Gastrocnemius medialis (tissue), 4 donors: Measurements from ENCODE around the gene HIF1A. TPM values are rescaled to one million over a fixed set of nuclear protein-coding genes. Genes with fewer than 3 reads are reported as not detected.

ENCODE experiments used
- ATAC-seq, 2 donors: fragments of 150-250 bp; one replicate each; pipeline ENCODE4 v1.9.1; 2016
- DNase-seq, 2 donors: peaks; one replicate each; pipeline ENCODE4 v3.0.0-alpha.2; 2019
- H3K27ac ChIP-seq, 4 donors: fragments of 200-600 bp; sonication (generic); 1 replicate in 1 of 4; 2 replicates in 3 of 4; pipeline ENCODE4 v1.5.1; 2016 to 2018; ENCODE audit warnings: mild to moderate bottlenecking in 2 of 4, moderate library complexity in 1 of 4
- H3K27me3 ChIP-seq, 3 donors: fragments of 200-600 bp; sonication (generic) in 2 of 3; 1 replicate in 1 of 3; 2 replicates in 2 of 3; pipeline versions ENCODE4 v1.5.1 to v1.6.0; 2016 to 2019; ENCODE audit warnings: mild to moderate bottlenecking in 1 of 3, moderate library complexity in 1 of 3
- H3K36me3 ChIP-seq, 2 donors: fragments of 200-600 bp; sonication (generic) in 1 of 2; one replicate each; pipeline ENCODE4 v1.5.1; 2017 to 2018
- H3K4me1 ChIP-seq, 2 donors: fragments of 200-600 bp; sonication (generic) in 1 of 2; one replicate each; pipeline ENCODE4 v1.5.1; 2016 to 2017; ENCODE audit warnings: mild to moderate bottlenecking in 2 of 2
- H3K4me3 ChIP-seq, 4 donors: fragments of 200-600 bp; sonication (generic) in 3 of 4; 1 replicate in 1 of 4; 2 replicates in 3 of 4; pipeline ENCODE4 v1.5.1; 2016 to 2019; ENCODE audit warnings: mild to moderate bottlenecking in 2 of 4
- H3K9me3 ChIP-seq, 3 donors: fragments of 200-600 bp; sonication (generic) in 2 of 3; 1 replicate in 1 of 3; 2 replicates in 2 of 3; pipeline ENCODE4 v1.5.1; 2016 to 2019
- CTCF ChIP-seq, 5 experiments: fragments of 450-650 bp in 3 of 5; fragments of 200-600 bp in 2 of 5; sonication (generic) in 2 of 5; IDR thresholded peaks in 4 of 5; conservative IDR thresholded peaks in 1 of 5; 1 replicate in 4 of 5; 2 replicates in 1 of 5; pipeline ENCODE4 v1.5.1; 2016 to 2019; ENCODE audit warnings: antibody characterized with exemption in 5 of 5, mild to moderate bottlenecking in 3 of 5, moderate library complexity in 3 of 5
- POLR2A ChIP-seq, 2 donors: fragments of 450-650 bp; IDR thresholded peaks; one replicate each; pipeline ENCODE4 v1.6.1; 2017; ENCODE audit warnings: antibody characterized with exemption in 2 of 2, mild to moderate bottlenecking in 2 of 2, moderate library complexity in 2 of 2
- in situ Hi-C, 4 donors: fragments of 200-750 bp; cut with MboI; loops; one replicate each; pipeline versions ENCODE4 v1.15.0 to v1.8.0; 2017; ENCODE audit warnings: low sequenced_read_pairs in 4 of 4
- intact Hi-C: fragments of 100-400 bp; cut with DNase I; formaldehyde crosslinking; loops from one replicate; pipeline ENCODE4 v1.15.1; 2023; ENCODE audit warnings: low total_unique reads
- total RNA-seq, 4 donors: library from RNA; depleted of rRNA; stranded (reverse); fragments of >200 nt; gene quantifications; one replicate each; pipeline versions ENCODE4 v1.1.0 to v1.2.3, GENCODE V29; 2016

Gene HIF1A
- total RNA-seq, 4 donors from 2014 or later = 18.2 to 30.7 (median 23.6) TPM

- peaks cover 26% of the 10 kb centered on the region in 2 donors for H3K4me1 ChIP-seq
- TF ChIP-seq POLR2A (IDR thresholded peaks at IDR 0.05) = no peak
- TF ChIP-seq CTCF (IDR thresholded peaks at IDR 0.05 in 4 of 5, conservative IDR thresholded peaks at IDR 0.05 in 1 of 5) = no peak
- in situ Hi-C loops = loop anchor here in 1 of 4 donors (10.0 kb wide), 1 partner anchor 56 kb away; no protein-coding TSS in a partner anchor
- peak overlapping the region in 1 of 4 donors; percentile 98 for H3K4me3 ChIP-seq
- no peaks in the 10 kb centered on the region for H3K9me3 ChIP-seq
- H3K36me3 ChIP-seq = no peaks in the 10 kb centered on the region
- H3K27me3 ChIP-seq = no peaks in the 10 kb centered on the region
- no peak for ATAC-seq
- intact Hi-C loops = loop anchor here (5.0 to 10.0 kb wide), 2 partner anchors 134 to 1446 kb away; no protein-coding TSS in a partner anchor
- DNase-seq = no peak
- no peak overlapping the region for H3K27ac ChIP-seq
Measured at GRCh38 chr14:61698206-61698980, 3.1 kb downstream of the HIF1A start.

DNA sequence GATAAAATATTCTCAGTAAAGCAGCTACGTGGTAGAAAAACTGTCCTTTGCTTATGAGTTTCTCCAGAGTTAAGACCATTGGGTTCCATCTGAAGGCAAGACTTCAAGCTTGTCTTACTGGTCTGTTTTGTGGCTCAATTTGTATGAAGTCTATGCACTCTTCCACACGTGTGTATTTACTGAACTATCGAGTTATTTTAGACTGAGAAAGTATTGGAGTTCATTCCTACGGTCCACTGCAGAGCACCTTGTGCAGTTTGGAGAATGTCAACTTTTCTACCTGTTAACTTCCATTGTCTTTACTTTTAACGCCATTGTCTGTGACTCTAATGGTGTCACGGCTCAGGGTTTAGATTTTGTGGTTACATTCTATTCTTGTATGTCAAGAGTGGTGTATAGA, 3.7 kb downstream of the HIF1A start:
- no peaks in the 10 kb centered on the region for H3K9me3 ChIP-seq
- no peak for TF ChIP-seq CTCF (IDR thresholded peaks at IDR 0.05 in 4 of 5, conservative IDR thresholded peaks at IDR 0.05 in 1 of 5)
- TF ChIP-seq POLR2A (IDR thresholded peaks at IDR 0.05) = no peak
- in situ Hi-C loops (loop anchor here in 1 of 4 donors (10.0 kb wide), 1 partner anchor 56 kb away; no protein-coding TSS in a partner anchor), intact Hi-C loops (loop anchor here (5.0 to 10.0 kb wide), 2 partner anchors 134 to 1447 kb away; no protein-coding TSS in a partner anchor)
- H3K36me3 ChIP-seq = no peaks in the 10 kb centered on the region
- H3K27ac ChIP-seq = no peak overlapping the region
- no peak for DNase-seq
- no peak overlapping the region for H3K4me3 ChIP-seq
- H3K27me3 ChIP-seq = no peaks in the 10 kb centered on the region
- no peak for ATAC-seq
- peaks cover 26% of the 10 kb centered on the region in 2 donors for H3K4me1 ChIP-seq

DNA sequence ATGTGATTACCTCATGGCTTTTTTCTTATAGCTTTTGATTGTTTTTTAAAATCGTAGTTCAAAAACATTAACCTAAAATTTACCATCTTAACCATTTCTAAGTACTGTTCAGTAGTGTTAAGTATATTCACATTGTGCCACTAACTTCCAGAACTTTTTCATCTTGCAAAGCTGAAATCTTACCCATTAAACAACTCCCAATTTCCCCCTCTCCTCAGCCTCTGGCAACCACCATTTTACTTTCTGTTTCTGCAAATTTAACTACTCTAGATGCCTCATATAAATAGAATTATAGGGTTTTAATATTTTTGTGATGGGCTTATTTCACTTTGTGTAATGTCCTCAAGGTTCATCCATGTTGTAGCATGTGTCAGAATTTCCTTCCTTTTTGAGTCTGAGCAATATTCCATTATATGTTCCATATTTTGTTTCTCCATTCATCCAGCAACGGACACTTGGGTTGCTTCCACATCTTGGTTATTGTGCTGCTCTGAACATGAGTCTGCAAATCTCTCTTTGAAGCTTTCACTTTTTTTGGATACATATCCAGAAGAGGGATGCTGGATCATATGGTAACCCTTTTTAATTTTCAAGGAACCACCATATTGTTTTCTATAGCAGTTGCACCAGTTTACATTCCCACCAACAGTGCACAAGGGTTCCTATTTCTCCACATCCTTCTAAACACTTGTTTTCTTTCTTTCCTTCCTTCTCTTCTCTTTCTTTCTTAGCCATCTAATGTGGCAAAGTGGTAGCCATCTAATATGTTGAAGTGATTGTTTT, 5.0 kb downstream of the HIF1A start:
- intact Hi-C loops = no loop called here
- TF ChIP-seq CTCF (IDR thresholded peaks at IDR 0.05 in 4 of 5, conservative IDR thresholded peaks at IDR 0.05 in 1 of 5) (no peak), POLR2A (IDR thresholded peaks at IDR 0.05) (no peak)
- H3K27me3 ChIP-seq = no peaks in the 10 kb centered on the region
- in situ Hi-C loops = no loop called here
- peaks cover 19 to 26% of the 10 kb centered on the region in 2 donors for H3K4me1 ChIP-seq
- ATAC-seq (no peak), DNase-seq (no peak)
- no peaks in the 10 kb centered on the region for H3K36me3 ChIP-seq
- H3K9me3 ChIP-seq = no peaks in the 10 kb centered on the region
- no peak overlapping the region for H3K4me3 ChIP-seq
- H3K27ac ChIP-seq = no peak overlapping the region

- TF ChIP-seq CTCF (IDR thresholded peaks at IDR 0.05 in 4 of 5, conservative IDR thresholded peaks at IDR 0.05 in 1 of 5) (no peak), POLR2A (IDR thresholded peaks at IDR 0.05) (no peak)
- peaks cover 14 to 21% of the 10 kb centered on the region in 2 donors for H3K4me1 ChIP-seq
- H3K27ac ChIP-seq = no peak overlapping the region
- no peaks in the 10 kb centered on the region for H3K27me3 ChIP-seq
- in situ Hi-C loops (no loop called here), intact Hi-C loops (no loop called here)
- DNase-seq (no peak), ATAC-seq (no peak)
- no peaks in the 10 kb centered on the region for H3K36me3 ChIP-seq
- H3K4me3 ChIP-seq = no peak overlapping the region
- no peaks in the 10 kb centered on the region for H3K9me3 ChIP-seq
Measured at GRCh38 chr14:61701946-61702345, 6.6 kb downstream of the HIF1A start.
